Pulmonary artery endothelial cell (primary cell): ENCODE results near the gene RAB7B. TPM values are rescaled to one million over a fixed set of nuclear protein-coding genes. Genes with fewer than 3 reads are reported as not detected.

Experiments
- DNase-seq: peaks from one replicate; pipeline ENCODE4 v3.0.0-alpha.2; 2011; ENCODE audit warnings: low read depth, low spot score
- total RNA-seq: library from RNA; depleted of rRNA; stranded (reverse); fragments of >200 nt; gene quantifications from 2 replicates; pipeline ENCODE4 v1.2.3, GENCODE V29; 2014

Gene RAB7B
- total RNA-seq, 1 donor from 2014 or later = 0.59 TPM

DNA sequence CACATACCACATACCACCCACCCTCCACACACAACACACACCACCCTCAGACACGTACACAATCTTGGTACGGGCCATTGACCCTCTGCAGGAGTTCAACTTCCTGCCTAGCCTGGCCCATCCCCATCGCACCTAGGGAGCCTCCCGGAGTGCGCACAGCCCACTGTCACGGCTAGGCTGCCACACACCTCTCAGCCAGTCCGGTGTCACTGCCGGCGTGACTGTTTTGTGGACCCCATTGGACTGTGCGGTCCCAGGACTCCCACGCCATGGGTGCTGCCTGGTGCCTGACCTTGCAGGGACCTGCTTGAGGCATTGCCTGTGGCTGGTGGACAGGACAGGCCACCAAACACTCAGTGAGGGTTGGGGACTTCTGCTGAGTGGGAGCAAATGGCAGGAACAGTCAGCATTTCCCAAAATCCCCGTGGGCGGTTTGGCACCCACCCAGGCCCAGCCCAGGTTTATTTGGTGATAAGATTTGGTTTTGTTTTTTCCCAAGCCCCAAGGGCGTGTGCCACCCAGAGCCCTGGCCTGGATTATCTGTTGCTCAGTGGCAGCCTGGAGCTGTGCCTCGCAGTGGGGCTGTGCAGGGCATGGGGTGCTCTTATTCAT, 27.7 kb downstream of the RAB7B start:
- no peak for DNase-seq

- DNase-seq = no peak
Measured at GRCh38 chr1:205974712-205975111, 28.5 kb downstream of the RAB7B start.

DNA sequence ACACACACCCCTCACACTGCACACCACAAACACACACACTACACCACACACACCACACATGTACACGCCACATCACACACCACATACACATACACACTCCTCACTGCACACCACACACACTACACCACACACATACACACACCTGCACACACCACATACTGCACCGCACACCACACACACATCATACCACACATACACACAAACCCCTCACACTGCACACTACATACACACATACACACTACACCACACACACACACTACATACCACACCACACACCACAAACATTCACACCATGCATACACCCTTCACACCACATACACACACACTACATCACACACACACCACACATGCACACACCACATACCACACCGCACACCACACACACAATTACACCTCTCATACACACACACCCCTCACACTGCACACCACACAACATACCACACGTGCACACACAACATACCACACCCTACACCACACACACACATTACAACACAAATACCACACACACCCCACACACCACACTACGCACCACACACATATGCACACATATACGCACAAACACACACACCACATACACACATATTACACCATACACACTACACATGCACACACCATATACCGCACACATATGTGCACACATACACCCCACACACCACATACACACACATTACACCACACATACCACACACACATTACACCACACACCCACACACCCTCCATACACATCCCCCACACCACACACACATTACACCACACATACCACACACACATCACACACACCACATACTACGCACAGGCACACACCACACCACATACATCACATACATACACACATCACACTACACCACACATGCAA, 29.6 kb downstream of the RAB7B start:
- DNase-seq = no peak

- no peak for DNase-seq
Measured at GRCh38 chr1:205972491-205973168, 30.6 kb downstream of the RAB7B start.

DNA sequence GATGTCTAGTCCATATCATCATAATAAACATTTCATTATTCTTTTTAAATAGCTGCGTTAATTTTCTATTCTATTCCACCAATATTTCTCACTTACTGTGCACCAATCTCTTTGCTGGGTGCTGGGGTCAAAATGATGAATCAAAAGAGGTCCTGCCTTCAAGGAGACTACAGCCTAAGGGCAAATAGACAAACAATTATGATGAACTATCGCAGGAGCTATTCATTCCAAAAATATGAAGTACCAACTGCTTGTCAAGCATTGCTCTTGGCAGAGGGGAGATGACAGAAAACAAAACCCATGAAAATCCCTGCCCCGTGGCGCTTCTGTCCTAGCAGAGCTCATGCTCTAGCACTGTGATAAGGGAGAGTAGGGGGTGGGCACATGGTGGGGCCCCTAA, 31.1 kb downstream of the RAB7B start:
- DNase-seq = no peak

- DNase-seq = no peak
Measured at GRCh38 chr1:205971082-205971481, 32.1 kb downstream of the RAB7B start.

- DNase-seq = no peak
Measured at GRCh38 chr1:205970486-205970885, 32.7 kb downstream of the RAB7B start.

DNA sequence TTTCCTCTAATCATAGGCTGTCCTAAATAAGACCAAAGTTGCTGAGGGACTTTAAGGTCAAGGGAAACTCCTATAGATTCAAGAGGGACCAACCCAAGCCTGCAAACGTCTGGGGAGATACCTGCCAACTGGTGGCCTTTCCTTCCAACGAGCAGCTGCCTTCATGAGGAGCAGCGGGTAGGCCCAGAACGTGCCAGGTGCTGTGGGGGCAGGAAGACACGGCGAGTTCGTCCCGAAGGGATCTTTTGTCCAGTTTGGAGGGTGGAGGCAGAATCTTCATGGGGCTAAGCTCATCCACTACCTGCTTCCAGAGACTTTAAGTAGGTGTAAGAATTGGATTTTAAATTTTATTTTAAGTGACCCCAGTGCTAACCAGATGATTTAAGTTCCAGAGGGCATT, 34.0 kb downstream of the RAB7B start:
- no peak for DNase-seq

DNA sequence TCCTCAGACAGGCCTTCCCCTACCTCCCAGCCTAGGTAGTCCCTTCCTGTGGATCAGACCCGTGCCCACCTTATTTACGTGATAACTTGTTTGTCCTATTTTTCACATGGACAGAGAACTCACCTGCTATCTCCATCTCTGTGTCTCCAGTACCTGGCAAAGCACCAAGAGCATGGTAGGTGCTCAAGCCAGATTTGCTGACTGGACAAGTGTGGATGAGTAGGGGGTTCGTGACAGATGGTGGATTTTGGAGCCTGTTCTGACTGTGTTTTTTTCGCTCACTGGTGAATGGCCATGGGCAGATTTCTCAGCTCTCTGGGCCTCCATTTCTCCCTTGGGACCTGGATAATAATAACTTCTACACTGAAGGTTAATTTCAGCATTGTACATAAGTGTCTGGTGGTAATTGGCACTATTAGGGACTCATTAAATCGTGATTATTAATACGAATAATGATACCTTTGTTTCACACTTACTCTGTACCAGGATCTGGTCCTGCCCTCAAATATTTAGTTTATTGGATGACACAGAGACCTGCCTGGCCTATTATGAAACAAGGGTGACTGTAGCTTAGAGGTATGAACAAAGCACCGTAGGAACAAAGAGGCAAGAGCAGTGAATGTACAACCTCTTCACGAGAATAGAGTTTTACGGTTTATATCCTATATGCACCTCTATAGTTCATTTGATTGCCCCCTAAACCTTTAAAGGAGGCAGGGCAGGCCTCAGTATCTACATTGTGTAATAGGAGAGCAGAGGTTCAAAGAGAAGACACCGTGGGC, 35.5 kb downstream of the RAB7B start:
- no peak for DNase-seq

DNA sequence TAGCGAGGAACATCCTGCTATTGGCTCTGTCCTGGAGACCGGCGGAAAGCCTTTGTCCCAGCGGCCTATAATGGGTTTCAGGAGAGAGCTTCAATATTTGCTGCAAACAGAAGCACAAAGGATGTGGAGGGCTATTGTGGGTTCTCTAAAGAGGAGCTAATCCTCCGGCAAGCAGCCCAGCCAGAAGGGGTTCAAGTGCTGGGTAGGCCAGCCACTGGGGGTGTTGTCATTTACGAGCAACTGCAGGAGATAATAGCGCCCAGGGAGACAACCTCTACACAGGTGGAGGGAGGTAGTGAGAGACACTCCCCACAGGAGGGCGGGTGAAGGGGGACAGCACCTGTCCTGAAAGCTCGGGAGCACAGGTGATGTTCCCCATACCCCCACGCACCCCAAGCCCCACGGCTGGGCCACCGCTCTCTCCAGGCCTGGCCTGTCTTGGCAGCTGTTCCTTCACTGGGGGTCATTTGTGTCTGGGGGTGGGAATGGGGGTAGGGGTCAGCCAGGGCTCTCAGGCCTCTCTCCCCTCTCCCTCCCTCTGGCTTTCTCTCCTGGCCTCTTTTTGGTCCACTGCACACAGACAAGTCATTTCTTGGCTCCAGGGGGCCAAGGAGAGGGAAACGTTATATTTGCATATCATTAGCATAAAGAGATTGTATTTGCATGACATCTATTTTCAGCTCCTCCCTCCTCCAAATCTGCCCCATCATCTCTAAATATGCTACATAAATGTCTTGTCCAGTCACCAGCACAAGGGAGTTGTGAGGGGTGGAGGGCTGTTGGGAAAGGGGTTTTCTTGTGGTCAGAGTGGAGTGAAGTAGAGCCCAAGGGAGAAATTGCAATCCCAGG, 37.9 kb downstream of the RAB7B start:
- no peak for DNase-seq

- DNase-seq = no peak
Measured at GRCh38 chr1:205963352-205964155, 39.6 kb downstream of the RAB7B start.

- no peak for DNase-seq
Measured at GRCh38 chr1:205962821-205963221, 40.4 kb downstream of the RAB7B start.

GRCh38 chr1:205961991-205962820, 41.0 kb downstream of the RAB7B start:
- no peak for DNase-seq

DNA sequence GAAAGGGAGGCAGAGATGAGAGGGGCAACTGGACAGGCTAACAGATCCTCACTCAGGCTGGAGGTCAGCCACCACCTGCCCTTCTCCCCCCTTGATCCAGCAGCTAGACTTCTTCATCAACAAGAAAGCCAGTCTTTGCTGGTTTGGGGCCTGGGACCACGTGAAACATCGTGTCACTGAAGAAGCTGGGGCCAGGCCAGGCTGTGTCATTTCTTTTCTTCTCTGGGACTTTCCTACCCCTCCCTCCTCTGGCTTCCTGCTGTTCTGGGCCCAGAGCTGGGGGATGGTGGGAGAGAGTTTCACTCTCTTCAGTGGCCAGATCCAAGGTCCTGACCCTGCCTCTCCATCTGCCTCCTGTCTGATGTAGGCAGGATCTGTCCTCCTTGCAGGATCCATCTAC, 41.8 kb downstream of the RAB7B start:
- no peak for DNase-seq

DNA sequence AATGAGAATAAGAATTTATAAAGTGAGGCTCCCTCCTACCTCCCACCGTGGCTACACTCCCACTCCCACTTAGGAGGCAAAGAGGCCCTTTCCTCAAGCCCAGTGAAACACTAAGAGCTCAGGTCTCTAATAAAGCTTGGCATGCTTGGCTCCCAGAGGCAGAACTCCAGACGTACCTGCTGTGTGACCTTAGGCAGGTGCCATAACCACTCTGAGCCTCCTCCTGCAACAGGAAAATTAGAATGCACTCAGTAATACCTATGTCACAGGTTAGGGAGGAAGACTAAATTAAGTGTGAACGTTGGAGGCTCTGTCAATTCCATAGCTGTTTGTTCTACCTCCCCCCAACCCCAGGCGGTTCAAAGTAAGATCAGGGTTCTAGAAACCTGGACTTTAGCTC, 43.4 kb downstream of the RAB7B start:
- DNase-seq = no peak

GRCh38 chr1:205955499-205955898, 47.7 kb downstream of the RAB7B start:
- no peak for DNase-seq

DNA sequence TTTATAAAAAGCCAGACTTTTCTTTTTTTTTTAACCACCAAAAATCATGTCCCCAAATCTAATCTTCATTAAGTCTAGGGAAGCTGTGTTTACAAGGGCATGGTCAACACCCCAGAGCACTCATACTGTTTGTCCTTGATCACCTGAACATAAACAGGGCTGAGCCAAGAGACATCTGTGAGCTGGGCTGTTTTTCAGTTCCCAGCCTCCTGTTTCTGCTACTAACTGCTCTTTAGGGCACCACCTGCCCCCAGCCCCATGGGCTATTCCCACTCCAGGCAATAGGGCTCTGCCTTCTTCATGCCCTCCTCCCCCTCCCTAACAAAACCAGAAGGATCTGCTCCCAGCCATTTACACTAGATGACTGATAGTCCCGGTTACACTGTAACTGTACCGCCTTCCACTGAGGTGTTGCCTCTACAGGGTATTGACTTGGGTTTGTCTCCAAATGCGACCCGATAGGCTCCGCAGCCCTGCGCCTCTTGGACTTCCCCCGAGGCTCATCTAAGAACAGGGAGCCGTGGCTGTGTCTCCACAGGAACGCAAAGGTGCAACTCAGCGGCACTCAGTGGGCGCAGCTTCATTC, 48.3 kb downstream of the RAB7B start:
- no peak for DNase-seq

DNA sequence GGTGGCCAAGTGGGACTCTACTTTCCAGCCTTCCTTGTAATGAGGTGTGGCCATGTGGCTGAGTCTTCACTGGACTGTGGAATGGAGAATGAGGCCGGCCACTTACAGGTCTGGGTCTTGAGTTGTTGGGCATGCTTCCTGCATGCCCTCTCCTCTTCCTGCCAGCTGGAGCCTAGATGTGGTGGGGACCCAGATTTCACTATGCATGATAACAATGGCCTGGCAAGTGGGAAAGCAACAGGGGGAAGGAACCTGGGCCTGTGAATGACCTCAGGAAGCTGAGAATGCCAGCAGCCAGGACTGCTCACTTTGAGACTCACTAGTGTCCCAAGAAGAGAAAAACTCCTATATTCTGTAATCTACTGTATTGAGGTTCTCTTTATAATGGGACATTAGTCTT, 51.4 kb downstream of the RAB7B start:
- DNase-seq = no peak
